ENCODE measurements around the gene AGO3.

Gene AGO3

GRCh38 chr1:36083219-36083618 is 152.3 kb downstream of the AGO3 start:
- 84% methylated on average over 13 of the region's 13 CpGs for WGBS

GRCh38 chr1:36083635-36084496 is 153.0 kb downstream of the AGO3 start, which contains the start of gene TEKT2:
TEKT2 (plus strand) TSS chr1:36084094; CDS start chr1:36084922, 828 bp downstream.
- 8% methylated on average over 58 of the region's 59 CpGs for WGBS
- Histone ChIP-seq H3K4me3 (ENCODE audit: low read length) (peak within 1 kb of the TSS; percentile 71), H3K36me3 (ENCODE audit: insufficient read depth, low read length) (no peaks in the 10 kb centered on the region), H3K9me3 (ENCODE audit: insufficient read depth, low read depth, low read length) (no peaks in the 10 kb centered on the region), H3K4me1 (ENCODE audit: insufficient read depth, low read length) (no peaks in the 10 kb centered on the region; the same call in 1 of the 2 replicates), H3K27me3 (ENCODE audit: insufficient read depth, low read length) (no peaks in the 10 kb centered on the region; the same call in 1 of the 2 replicates), H3K9ac (ENCODE audit: low read depth, low read length) (peak within 1 kb of the TSS; percentile 86), H3K27ac (ENCODE audit: low read depth, low read length) (no peak within 1 kb of the TSS)

More at GRCh38 chr1:36083219-36083618, 152.3 kb downstream of the AGO3 start:
- no peaks in the 10 kb centered on the region; the same call in 1 of the 2 replicates for H3K4me1 ChIP-seq (ENCODE audit: insufficient read depth, low read length)
- H3K27ac ChIP-seq (ENCODE audit: low read depth, low read length): no peak overlapping the region
- no peaks in the 10 kb centered on the region for H3K36me3 ChIP-seq (ENCODE audit: insufficient read depth, low read length)
- no peak overlapping the region for H3K9ac ChIP-seq (ENCODE audit: low read depth, low read length)
- H3K9me3 ChIP-seq (ENCODE audit: insufficient read depth, low read depth, low read length): no peaks in the 10 kb centered on the region
- peak overlapping the region; percentile 71; the same call in 1 of the 2 replicates for H3K4me3 ChIP-seq (ENCODE audit: low read length)
- H3K27me3 ChIP-seq (ENCODE audit: insufficient read depth, low read length): no peaks in the 10 kb centered on the region; the same call in 1 of the 2 replicates

- peak overlapping the region; percentile 86 for H3K9ac ChIP-seq (ENCODE audit: low read depth, low read length)
- WGBS: 73% methylated on average over 17 of the region's 19 CpGs
Observed at GRCh38 chr1:36084497-36085115, 153.7 kb downstream of the AGO3 start.

GRCh38 chr1:36085126-36085525 is 154.2 kb downstream of the AGO3 start:
- no peak overlapping the region for H3K4me3 ChIP-seq (ENCODE audit: low read length)

More at GRCh38 chr1:36084497-36085115, 153.7 kb downstream of the AGO3 start:
- peaks cover under 1% of the 10 kb centered on the region; the same call in 1 of the 2 replicates for H3K4me1 ChIP-seq (ENCODE audit: insufficient read depth, low read length)
- H3K9me3 ChIP-seq (ENCODE audit: insufficient read depth, low read depth, low read length): no peaks in the 10 kb centered on the region
- H3K27me3 ChIP-seq (ENCODE audit: insufficient read depth, low read length): no peaks in the 10 kb centered on the region; the same call in 1 of the 2 replicates
- no peak overlapping the region for H3K27ac ChIP-seq (ENCODE audit: low read depth, low read length)
- peak overlapping the region; percentile 71 for H3K4me3 ChIP-seq (ENCODE audit: low read length)
- no peaks in the 10 kb centered on the region for H3K36me3 ChIP-seq (ENCODE audit: insufficient read depth, low read length)

GRCh38 chr1:36085686-36086526 is 155.0 kb downstream of the AGO3 start:
- no peak overlapping the region for H3K9ac ChIP-seq (ENCODE audit: low read depth, low read length)
- peaks cover 6% of the 10 kb centered on the region; the same call in 1 of the 2 replicates for H3K4me1 ChIP-seq (ENCODE audit: insufficient read depth, low read length)
- no peaks in the 10 kb centered on the region for H3K9me3 ChIP-seq (ENCODE audit: insufficient read depth, low read depth, low read length)
- H3K4me3 ChIP-seq (ENCODE audit: low read length): no peak overlapping the region
- peaks cover 5% of the 10 kb centered on the region for H3K36me3 ChIP-seq (ENCODE audit: insufficient read depth, low read length)
- H3K27ac ChIP-seq (ENCODE audit: low read depth, low read length): no peak overlapping the region
- 94% methylated on average over 29 of the region's 29 CpGs for WGBS
- no peaks in the 10 kb centered on the region; the same call in 1 of the 2 replicates for H3K27me3 ChIP-seq (ENCODE audit: insufficient read depth, low read length)

More at GRCh38 chr1:36085126-36085525, 154.2 kb downstream of the AGO3 start:
- H3K9ac ChIP-seq (ENCODE audit: low read depth, low read length): no peak overlapping the region
- peaks cover 6% of the 10 kb centered on the region; the same call in 1 of the 2 replicates for H3K4me1 ChIP-seq (ENCODE audit: insufficient read depth, low read length)
- 94% methylated on average over 8 of the region's 9 CpGs for WGBS
- H3K9me3 ChIP-seq (ENCODE audit: insufficient read depth, low read depth, low read length): no peaks in the 10 kb centered on the region
- H3K36me3 ChIP-seq (ENCODE audit: insufficient read depth, low read length): 0 out of 2 replicates have a peak, but pooled peaks cover 1% of the 10 kb centered on the region
- no peak overlapping the region for H3K27ac ChIP-seq (ENCODE audit: low read depth, low read length)
- H3K27me3 ChIP-seq (ENCODE audit: insufficient read depth, low read length): no peaks in the 10 kb centered on the region; the same call in 1 of the 2 replicates

- WGBS: 86% methylated on average over 12 of the region's 12 CpGs
- H3K9ac ChIP-seq (ENCODE audit: low read depth, low read length): no peak overlapping the region
- H3K4me3 ChIP-seq (ENCODE audit: low read length): no peak overlapping the region
- no peak overlapping the region for H3K27ac ChIP-seq (ENCODE audit: low read depth, low read length)
- H3K27me3 ChIP-seq (ENCODE audit: insufficient read depth, low read length): no peaks in the 10 kb centered on the region; the same call in 1 of the 2 replicates
- no peaks in the 10 kb centered on the region for H3K9me3 ChIP-seq (ENCODE audit: insufficient read depth, low read depth, low read length)
- peaks cover 6% of the 10 kb centered on the region; the same call in 1 of the 2 replicates for H3K4me1 ChIP-seq (ENCODE audit: insufficient read depth, low read length)
- peaks cover 13% of the 10 kb centered on the region for H3K36me3 ChIP-seq (ENCODE audit: insufficient read depth, low read length)
Observed at GRCh38 chr1:36086529-36087232, 155.8 kb downstream of the AGO3 start.

GRCh38 chr1:36087233-36088123 is 156.6 kb downstream of the AGO3 start:
- WGBS: 92% methylated on average over 31 of the region's 31 CpGs
- Histone ChIP-seq H3K27me3 (ENCODE audit: insufficient read depth, low read length) (no peaks in the 10 kb centered on the region; the same call in 1 of the 2 replicates), H3K9me3 (ENCODE audit: insufficient read depth, low read depth, low read length) (no peaks in the 10 kb centered on the region), H3K27ac (ENCODE audit: low read depth, low read length) (no peak overlapping the region), H3K9ac (ENCODE audit: low read depth, low read length) (no peak overlapping the region), H3K4me1 (ENCODE audit: insufficient read depth, low read length) (peaks cover 6% of the 10 kb centered on the region; the same call in 1 of the 2 replicates), H3K36me3 (ENCODE audit: insufficient read depth, low read length) (peaks cover 21% of the 10 kb centered on the region), H3K4me3 (ENCODE audit: low read length) (no peak overlapping the region)

- peak overlapping the region; percentile 62 for H3K9ac ChIP-seq (ENCODE audit: low read depth, low read length)
- H3K36me3 ChIP-seq (ENCODE audit: insufficient read depth, low read length): peaks cover 29% of the 10 kb centered on the region
- H3K27ac ChIP-seq (ENCODE audit: low read depth, low read length): 0 out of 2 replicates have a peak overlapping the region, but pooled peaks have one; percentile 25
- 40% methylated on average over 8 of the region's 8 CpGs for WGBS
- peak overlapping the region; percentile 99 for H3K4me3 ChIP-seq (ENCODE audit: low read length)
- H3K4me1 ChIP-seq (ENCODE audit: insufficient read depth, low read length): peaks cover 6% of the 10 kb centered on the region; the same call in 1 of the 2 replicates
- no peaks in the 10 kb centered on the region; the same call in 1 of the 2 replicates for H3K27me3 ChIP-seq (ENCODE audit: insufficient read depth, low read length)
- no peaks in the 10 kb centered on the region for H3K9me3 ChIP-seq (ENCODE audit: insufficient read depth, low read depth, low read length)
Observed at GRCh38 chr1:36088265-36088576, 157.3 kb downstream of the AGO3 start.

- 1% methylated on average over 84 of the region's 84 CpGs for WGBS
- Histone ChIP-seq H3K4me1 (ENCODE audit: insufficient read depth, low read length) (peaks cover 6% of the 10 kb centered on the region; the same call in 1 of the 2 replicates), H3K9ac (ENCODE audit: low read depth, low read length) (peak within 1 kb of the TSS; percentile 79), H3K9me3 (ENCODE audit: insufficient read depth, low read depth, low read length) (no peaks in the 10 kb centered on the region), H3K4me3 (ENCODE audit: low read length) (peak within 1 kb of the TSS; percentile 99), H3K27ac (ENCODE audit: low read depth, low read length) (peak within 1 kb of the TSS; percentile 60; the same call in 1 of the 2 replicates), H3K27me3 (ENCODE audit: insufficient read depth, low read length) (no peaks in the 10 kb centered on the region; the same call in 1 of the 2 replicates), H3K36me3 (ENCODE audit: insufficient read depth, low read length) (peaks cover 34% of the 10 kb centered on the region)
Observed at GRCh38 chr1:36088577-36089392, 157.9 kb downstream of the AGO3 start, which contains the start of gene ADPRS. ADPRS (plus strand) TSS chr1:36088892; CDS start chr1:36088905, 13 bp downstream.
